ENCODE measurements around the gene SYPL2.
"Not testable (repeated sequence)": the region's sequence is repeated elsewhere in the genome, so short reads cannot be mapped to it uniquely, and the experiment has no call there.

The SYPL2 gene

GRCh38 chr1:109470245-109470644, 3.9 kb downstream of the SYPL2 start:
- FAIRE-seq (no peak), DNase-seq (ENCODE audit: low spot score) (no peak)

- DNase-seq (ENCODE audit: low spot score) (no peak), FAIRE-seq (no peak)
These were observed 6.4 kb downstream of the SYPL2 start for GRCh38 chr1:109472779-109473178.

DNA sequence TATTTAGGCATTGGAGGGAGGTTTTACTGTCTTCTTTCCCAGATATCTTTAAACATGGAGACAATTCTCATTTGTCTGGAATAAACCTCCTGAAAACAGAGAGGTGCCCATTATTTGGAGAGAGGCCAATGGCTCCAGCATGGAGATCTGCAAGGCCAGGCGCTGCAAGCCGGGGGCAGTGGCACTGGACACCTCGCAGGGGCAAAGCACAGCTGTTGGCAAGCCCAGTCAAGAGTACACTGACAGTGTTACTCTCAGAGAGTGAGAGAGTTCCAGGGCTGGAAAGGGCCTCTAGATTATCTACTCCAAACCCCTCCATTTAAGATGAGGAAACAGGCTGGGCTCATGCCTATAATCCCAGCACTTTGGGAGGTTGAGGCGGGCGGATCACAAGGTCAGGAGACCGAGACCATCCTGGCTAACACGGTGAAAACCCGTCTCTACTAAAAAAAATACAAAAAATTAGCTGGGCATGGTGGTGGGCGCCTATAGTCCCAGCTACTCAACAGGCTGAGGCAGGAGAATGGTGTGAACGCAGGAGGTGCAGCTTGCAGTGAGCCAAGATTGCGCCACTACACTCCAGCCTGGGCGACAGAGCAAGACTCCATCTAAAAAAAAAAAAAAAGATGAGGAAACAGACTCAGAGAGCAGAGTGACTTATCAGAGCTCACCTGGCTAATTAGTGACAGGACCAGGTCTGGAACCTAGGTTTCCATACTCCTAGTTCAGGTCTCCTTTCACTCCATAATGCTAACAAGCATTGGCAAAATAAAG, 7.1 kb downstream of the SYPL2 start:
- FAIRE-seq; DNase-seq (ENCODE audit: low spot score): not testable (repeated sequence)

DNA sequence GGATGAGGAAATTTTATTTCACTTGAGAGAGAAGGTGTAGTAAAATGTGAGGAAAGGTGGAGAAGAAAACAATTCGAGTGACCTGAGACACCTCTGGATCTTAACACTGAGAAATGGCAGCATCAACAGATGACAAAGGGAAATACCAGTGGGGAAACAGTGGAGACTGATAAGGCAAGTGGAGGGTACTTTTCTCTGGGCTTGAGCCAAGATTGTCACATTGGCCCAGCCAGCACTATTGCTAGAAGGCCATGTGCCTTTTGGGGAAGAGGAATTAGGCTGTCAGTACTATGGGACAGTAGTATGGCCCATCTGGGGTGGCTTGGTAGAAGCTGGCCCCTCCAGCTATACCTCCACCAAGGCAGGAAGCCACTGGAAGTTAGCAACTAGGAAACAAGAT, 8.4 kb downstream of the SYPL2 start:
- no peak for FAIRE-seq
- no peak for DNase-seq (ENCODE audit: low spot score)

DNA sequence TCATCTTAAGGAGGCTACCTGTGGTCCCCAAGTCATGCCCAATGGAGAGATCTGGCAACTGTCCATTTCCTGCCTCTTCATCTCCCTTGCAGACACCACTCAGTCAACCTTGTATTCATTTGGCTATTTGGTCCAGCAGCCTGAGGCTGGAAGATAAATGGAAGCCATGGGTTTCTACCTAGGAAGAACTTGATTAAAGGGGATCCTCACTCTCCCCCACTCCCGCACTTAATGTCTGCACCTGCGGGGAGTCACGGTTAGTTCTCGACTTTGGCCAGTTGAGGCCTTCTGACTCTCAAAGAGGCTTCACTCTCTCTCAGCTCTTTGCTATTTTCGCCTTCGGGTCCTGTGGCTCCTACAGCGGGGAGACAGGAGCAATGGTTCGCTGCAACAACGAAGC, 8.9 kb downstream of the SYPL2 start:
- FAIRE-seq = no peak
- no peak for DNase-seq (ENCODE audit: low spot score)

DNA sequence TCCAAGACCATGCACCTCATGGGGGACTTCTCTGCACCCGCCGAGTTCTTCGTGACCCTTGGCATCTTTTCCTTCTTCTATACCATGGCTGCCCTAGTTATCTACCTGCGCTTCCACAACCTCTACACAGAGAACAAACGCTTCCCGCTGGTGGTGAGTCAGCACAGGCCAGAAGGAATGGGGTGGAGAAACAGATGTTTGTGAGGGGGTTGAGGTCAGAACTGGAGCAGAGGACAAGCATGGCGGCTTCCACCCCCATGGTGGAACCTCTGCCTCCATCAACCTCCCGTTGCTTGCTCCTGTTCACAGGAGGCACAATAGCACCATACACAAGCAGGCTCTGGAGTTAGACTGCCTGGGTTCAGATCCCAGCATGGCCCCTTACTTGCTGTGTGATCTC, 10.5 kb downstream of the SYPL2 start:
- no peak for DNase-seq (ENCODE audit: low spot score)

GRCh38 chr1:109477821-109478220, 11.5 kb downstream of the SYPL2 start:
- FAIRE-seq = no peak

More for the DNA sequence above, 10.5 kb downstream of the SYPL2 start:
- no peak for FAIRE-seq

DNA sequence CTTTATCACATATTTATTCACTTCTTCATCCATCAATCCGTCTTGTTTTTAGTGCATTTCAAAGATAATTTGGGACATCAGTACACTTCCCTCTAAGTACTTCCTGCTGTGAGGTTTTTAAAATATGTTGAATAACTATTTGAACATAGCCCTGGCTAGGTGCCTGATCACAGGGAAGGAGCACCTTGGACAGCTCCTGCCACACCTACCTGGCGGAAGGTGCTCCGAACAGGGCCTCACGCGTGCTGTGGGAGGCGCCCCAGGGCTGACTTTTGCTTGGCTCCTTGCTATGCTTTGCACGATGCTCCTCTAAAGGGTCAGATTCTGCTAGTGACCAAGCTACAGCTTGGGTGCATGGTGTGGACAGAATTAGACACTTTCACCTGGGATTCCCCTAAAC, 12.5 kb downstream of the SYPL2 start:
- DNase-seq (ENCODE audit: low spot score) (no peak), FAIRE-seq (no peak)

More at GRCh38 chr1:109477821-109478220, 11.5 kb downstream of the SYPL2 start:
- DNase-seq (ENCODE audit: low spot score) = no peak

- FAIRE-seq = no peak
- no peak for DNase-seq (ENCODE audit: low spot score)
These were observed 13.0 kb downstream of the SYPL2 start for GRCh38 chr1:109479311-109479710.

GRCh38 chr1:109479901-109480300, 13.6 kb downstream of the SYPL2 start:
- no peak for FAIRE-seq

DNA sequence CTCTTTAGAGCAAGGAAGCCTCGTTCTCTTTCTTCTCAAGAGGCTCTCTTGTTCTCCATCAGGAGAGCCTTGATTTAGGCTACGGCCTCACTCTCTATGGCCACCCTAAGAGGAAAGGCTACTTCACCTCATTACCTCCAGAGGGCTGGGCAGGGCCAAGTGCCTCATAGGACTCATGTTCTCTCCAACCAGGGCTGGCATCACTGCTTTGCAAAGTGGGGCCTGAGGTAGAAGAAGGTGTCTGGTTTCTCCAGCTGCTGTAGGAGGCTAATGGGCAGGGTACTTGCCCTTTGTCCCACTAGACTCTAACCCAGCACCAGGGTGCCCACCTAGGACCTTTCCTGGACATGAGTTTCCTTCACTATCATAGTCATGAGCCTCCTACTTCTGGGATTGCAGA, 15.3 kb downstream of the SYPL2 start:
- DNase-seq (ENCODE audit: low spot score) (no peak), FAIRE-seq (no peak)

More at GRCh38 chr1:109479901-109480300, 13.6 kb downstream of the SYPL2 start:
- DNase-seq (ENCODE audit: low spot score) = no peak

DNA sequence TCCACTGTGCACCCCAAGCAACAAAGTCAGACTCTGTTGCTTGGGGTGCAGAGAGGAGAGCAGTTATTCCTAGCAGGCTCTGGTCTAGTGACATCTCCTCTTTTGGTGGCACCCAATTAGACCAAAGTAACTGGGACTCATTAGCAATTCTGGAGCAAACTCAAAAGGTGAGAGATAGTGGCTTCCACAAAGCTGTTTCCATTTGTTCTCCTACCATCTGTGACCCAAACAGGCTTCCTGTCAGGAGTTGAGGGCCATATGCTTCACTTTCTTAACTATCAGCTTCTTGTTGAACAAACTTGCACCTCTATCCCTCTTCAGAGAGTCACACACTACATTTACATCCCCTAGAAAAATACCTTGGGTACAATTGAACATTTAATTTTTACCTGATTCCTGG, 15.9 kb downstream of the SYPL2 start:
- FAIRE-seq = no peak

GRCh38 chr1:109482791-109483671, 16.7 kb downstream of the SYPL2 start:
- no peak for FAIRE-seq
- no peak for DNase-seq (ENCODE audit: low spot score)

More for the DNA sequence above, 15.9 kb downstream of the SYPL2 start:
- DNase-seq (ENCODE audit: low spot score) = no peak

GRCh38 chr1:109483672-109484518, 17.5 kb downstream of the SYPL2 start, which contains the start of gene ATXN7L2:
TSS of gene ATXN7L2 (plus strand) at chr1:109483905. CDS start at chr1:109483954, 49 bp downstream.
- FAIRE-seq (no peak), DNase-seq (ENCODE audit: low spot score) (peak; percentile 72)

GRCh38 chr1:109484519-109484975, 18.2 kb downstream of the SYPL2 start:
- no peak for FAIRE-seq
- DNase-seq (ENCODE audit: low spot score) = no peak

DNA sequence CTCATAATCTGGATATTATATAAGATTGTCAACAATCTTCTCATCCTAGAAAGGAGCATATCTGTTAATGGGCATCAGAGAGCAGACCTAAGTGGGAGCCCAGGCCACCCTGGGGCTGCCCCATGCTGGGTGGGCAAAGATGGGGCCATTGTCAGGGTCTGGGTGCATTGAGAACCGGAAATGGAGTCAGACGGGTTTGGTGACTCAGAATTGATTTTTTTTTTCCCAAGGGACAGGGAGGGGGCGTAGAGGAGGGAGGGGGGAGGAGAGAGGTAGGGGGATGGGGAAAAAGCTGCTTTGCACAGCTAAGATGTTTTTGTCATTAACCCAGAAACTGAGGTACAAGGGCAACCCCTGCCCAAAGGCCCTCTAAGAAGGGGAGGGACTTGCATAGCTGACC, 18.7 kb downstream of the SYPL2 start:
- FAIRE-seq (no peak), DNase-seq (ENCODE audit: low spot score) (no peak)

- DNase-seq (ENCODE audit: low spot score) (no peak), FAIRE-seq (no peak)
These were observed 20.9 kb downstream of the SYPL2 start for GRCh38 chr1:109487261-109487660.

DNA sequence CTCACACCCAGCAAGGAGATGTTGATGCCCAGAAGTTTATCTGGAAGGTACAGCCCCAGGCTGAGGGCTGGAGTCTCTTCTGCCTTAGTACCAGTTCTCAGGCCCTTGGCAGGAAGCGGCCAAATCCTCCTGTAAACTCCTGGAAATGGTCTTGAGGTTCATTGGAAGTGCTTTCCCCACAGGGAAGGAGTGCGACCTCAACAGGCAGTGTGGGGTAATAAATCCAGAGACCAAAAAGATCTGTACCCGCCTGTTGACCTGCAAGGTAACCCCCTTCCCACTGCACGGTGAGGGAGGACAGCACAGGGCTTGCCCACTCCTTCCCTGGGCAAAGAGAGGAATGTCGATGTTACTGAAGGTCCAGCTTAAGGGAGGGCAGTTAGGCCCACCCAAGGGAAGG, 21.9 kb downstream of the SYPL2 start:
- no peak for DNase-seq (ENCODE audit: low spot score)
- FAIRE-seq = no peak

DNA sequence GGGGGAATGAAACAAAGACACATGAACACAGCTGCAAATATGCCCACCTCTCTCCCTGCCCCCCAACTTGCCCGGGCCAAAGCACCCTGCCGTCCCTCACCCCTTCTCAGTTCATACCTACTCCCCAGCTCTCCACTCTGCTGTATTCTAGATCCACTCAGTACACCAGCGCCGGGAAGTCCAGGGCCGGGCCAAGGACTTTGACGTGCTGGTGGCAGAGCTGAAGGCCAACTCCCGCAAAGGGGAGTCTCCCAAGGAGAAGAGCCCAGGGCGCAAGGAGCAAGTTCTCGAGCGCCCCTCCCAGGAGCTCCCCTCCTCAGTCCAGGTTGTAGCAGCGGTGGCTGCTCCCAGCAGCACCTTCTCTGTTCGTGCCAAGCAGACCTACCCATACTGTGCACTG, 22.4 kb downstream of the SYPL2 start:
- DNase-seq (ENCODE audit: low spot score) (no peak), FAIRE-seq (no peak)

- FAIRE-seq (no peak), DNase-seq (ENCODE audit: low spot score) (peak; percentile 43)
These were observed 23.9 kb downstream of the SYPL2 start for GRCh38 chr1:109490029-109490933.
